HepG2 (cell line): ENCODE data around the gene TMEM9. TPM values are rescaled to one million over a fixed set of nuclear protein-coding genes. Genes with fewer than 3 reads are reported as not detected.

Experiments
- ATAC-seq: fragments of 200-7000 bp; cut with Tn5 transposase; 3 replicates; pipeline ENCODE4 v1.9.1; 2020; ENCODE audit warnings: mild to moderate bottlenecking, moderate library complexity
- BruUV-seq: library from RNA; stranded (reverse); fragments of 400-500 nt; replicated peaks from 2 replicates; lab custom pipeline; 2021; lab: Mats Ljungman, UMichigan
- CTCF ChIA-PET: fragments of 300-600 bp; formaldehyde crosslinking; extraction: SDS; loops from one replicate; lab custom pipeline; 2021; ENCODE audit warnings: low total read pairs, inconsistent platforms, low intra/inter-chr PET ratio; lab: Yijun Ruan, JAX
- POLR2A ChIA-PET: fragments of 350-600 bp; sonication (Branson Sonifier 250); formaldehyde crosslinking; loops from one replicate; lab custom pipeline; 2020; ENCODE audit warnings: antibody characterized with exemption, inconsistent platforms; lab: Yijun Ruan, JAX
- DNase-seq: peaks from one replicate; pipeline ENCODE4 v3.0.0-alpha.2; 2015; ENCODE audit warnings: low spot score
- FAIRE-seq: peaks from 3 replicates; lab custom pipeline; 2011; peaks lifted over from hg19 to GRCh38; lab: Jason Lieb, UNC
- H2AFZ ChIP-seq: one replicate; pipeline ENCODE4 v1.6.1; 2011; ENCODE audit warnings: low read length, inconsistent platforms
- H3K27ac ChIP-seq: fragments of 300-600 bp; 3 replicates; pipeline ENCODE4 v1.8.0; 2011; ENCODE audit warnings: mixed run types, mild to moderate bottlenecking, mixed read lengths, low read length, inconsistent platforms; ENCODE audit not compliant: insufficient read depth; ENCODE audit errors: extremely low read length
- H3K27me3 ChIP-seq, 2 experiments: fragments of 200-600 bp in 1 of 2; 2 replicates in 1 of 2; 3 replicates in 1 of 2; pipeline versions ENCODE4 v1.6.0 to v1.8.0; 2011; ENCODE audit warnings: low read length in 2 of 2, mild to moderate bottlenecking in 2 of 2, moderate library complexity in 2 of 2, inconsistent platforms in 1 of 2; ENCODE audit not compliant: insufficient read depth in 2 of 2, control insufficient read depth in 1 of 2
- H3K36me3 ChIP-seq, 2 experiments: fragments of 200-600 bp in 1 of 2; replicated peaks in 1 of 2; 2 replicates in 1 of 2; 3 replicates in 1 of 2; pipeline versions ENCODE4 v1.5.1 to v1.8.0; 2011; ENCODE audit warnings: low read length in 2 of 2, inconsistent platforms in 1 of 2; ENCODE audit not compliant: insufficient read depth in 2 of 2, control insufficient read depth in 1 of 2
- H3K4me1 ChIP-seq: 2 replicates; pipeline ENCODE4 v1.5.1; 2012; ENCODE audit warnings: low read length, inconsistent platforms; ENCODE audit not compliant: insufficient read depth
- H3K4me2 ChIP-seq: 2 replicates; pipeline ENCODE4 v1.6.0; 2011; ENCODE audit warnings: low read depth, low read length, inconsistent platforms
- H3K4me3 ChIP-seq, 3 experiments: fragments of 200-600 bp in 1 of 3; sonication (generic), shearing (Covaris generic) in 1 of 3; replicated peaks in 1 of 3; 2 replicates each; pipeline ENCODE4 v1.5.1; 2011 to 2016; ENCODE audit warnings: low read length in 3 of 3, inconsistent platforms in 2 of 3, low read depth in 2 of 3, mild to moderate bottlenecking in 2 of 3, control low read depth in 1 of 3, mixed read lengths in 1 of 3; ENCODE audit not compliant: insufficient read depth in 1 of 3
- H3K79me2 ChIP-seq: one replicate; pipeline ENCODE4 v1.6.1; 2011; ENCODE audit warnings: low read length, inconsistent platforms; ENCODE audit not compliant: insufficient read depth
- H3K9ac ChIP-seq: 2 replicates; pipeline ENCODE4 v1.6.0; 2011; ENCODE audit warnings: mild to moderate bottlenecking, low read depth, low read length, inconsistent platforms; ENCODE audit not compliant: insufficient read depth
- H3K9me3 ChIP-seq: 2 replicates; pipeline ENCODE4 v1.5.1; 2012; ENCODE audit warnings: mild to moderate bottlenecking, low read length
- H4K20me1 ChIP-seq: 2 replicates; pipeline ENCODE4 v1.6.0; 2011; ENCODE audit warnings: inconsistent platforms, mild to moderate bottlenecking, low read length, moderate library complexity; ENCODE audit not compliant: insufficient read depth
- CHCHD3 ChIP-seq: sonication (generic); formaldehyde crosslinking; IDR thresholded peaks from 2 replicates; pipeline ENCODE4 v1.8.0; 2022; ENCODE audit warnings: mild to moderate bottlenecking, missing genetic modification reagents, moderate library complexity
- FUBP1 ChIP-seq: sonication (generic); formaldehyde crosslinking; IDR thresholded peaks from 2 replicates; pipeline ENCODE4 v1.5.1; 2020; ENCODE audit warnings: missing genetic modification reagents, mild to moderate bottlenecking, borderline replicate concordance
- GFI1 ChIP-seq: sonication (generic); formaldehyde crosslinking; IDR thresholded peaks from 2 replicates; pipeline ENCODE4 v1.5.0; 2020; ENCODE audit warnings: missing genetic modification reagents, mild to moderate bottlenecking, borderline replicate concordance
- ISX ChIP-seq: sonication (generic); formaldehyde crosslinking; conservative IDR thresholded peaks from 2 replicates; pipeline ENCODE4 v1.5.0; 2020; ENCODE audit warnings: missing genetic modification reagents
- LRRFIP1 ChIP-seq: sonication (generic); formaldehyde crosslinking; conservative IDR thresholded peaks from 2 replicates; pipeline ENCODE4 v1.4.0; 2020; ENCODE audit warnings: missing genetic modification reagents
- MAF1 ChIP-seq: sonication (generic); formaldehyde crosslinking; IDR thresholded peaks from 2 replicates; pipeline ENCODE4 v1.5.0; 2020; ENCODE audit warnings: missing genetic modification reagents, borderline replicate concordance
- NFYC ChIP-seq: IDR thresholded peaks from 2 replicates; pipeline ENCODE4 v1.6.1; 2016; ENCODE audit warnings: missing genetic modification reagents, missing compliant biosample characterization
- PRDM4 ChIP-seq: sonication (generic); formaldehyde crosslinking; IDR thresholded peaks from 2 replicates; pipeline ENCODE4 v1.9.0; 2021; ENCODE audit warnings: missing genetic modification reagents, borderline replicate concordance
- RXRA ChIP-seq: sonication (generic); formaldehyde crosslinking; IDR thresholded peaks from 2 replicates; pipeline ENCODE4 v1.5.1; 2020; ENCODE audit warnings: missing genetic modification reagents
- STAG1 ChIP-seq: sonication (generic); formaldehyde crosslinking; IDR thresholded peaks from 2 replicates; pipeline ENCODE4 v1.4.0; 2020; ENCODE audit warnings: missing genetic modification reagents
- TEAD2 ChIP-seq: sonication (generic); formaldehyde crosslinking; IDR thresholded peaks from 2 replicates; pipeline ENCODE4 v1.9.0; 2021; ENCODE audit warnings: missing genetic modification reagents
- THRA ChIP-seq: sonication (generic); formaldehyde crosslinking; IDR thresholded peaks from 2 replicates; pipeline ENCODE4 v1.4.0; 2020; ENCODE audit warnings: missing genetic modification reagents, borderline replicate concordance
- ZBTB7B ChIP-seq: sonication (generic); formaldehyde crosslinking; IDR thresholded peaks from 2 replicates; pipeline ENCODE4 v1.4.0; 2020; ENCODE audit warnings: missing genetic modification reagents
- ZNF234 ChIP-seq: sonication (generic); formaldehyde crosslinking; conservative IDR thresholded peaks from 2 replicates; pipeline ENCODE4 v1.5.1; 2020; ENCODE audit warnings: mild to moderate bottlenecking, missing genetic modification reagents
- ZNF282 ChIP-seq: fragments of 450-650 bp; IDR thresholded peaks from 2 replicates; pipeline ENCODE4 v1.6.1; 2018; ENCODE audit not compliant: partially characterized antibody
- ZNF354B ChIP-seq: sonication (generic); formaldehyde crosslinking; IDR thresholded peaks from 2 replicates; pipeline ENCODE4 v1.8.0; 2022; ENCODE audit warnings: mild to moderate bottlenecking, missing genetic modification reagents
- ZNF44 ChIP-seq: sonication (generic); formaldehyde crosslinking; IDR thresholded peaks from 2 replicates; pipeline ENCODE4 v1.5.1; 2020; ENCODE audit warnings: mild to moderate bottlenecking, missing genetic modification reagents
- ZNF775 ChIP-seq: sonication (generic); formaldehyde crosslinking; IDR thresholded peaks from 2 replicates; pipeline ENCODE4 v1.4.0; 2020; ENCODE audit warnings: missing genetic modification reagents, mild to moderate bottlenecking, moderate library complexity, borderline replicate concordance
- ZNF792 ChIP-seq: IDR thresholded peaks from 2 replicates; pipeline ENCODE4 v1.6.1; 2016
- WGBS: methylation state at CpG from one replicate; pipeline ENCODE4 v1.1.6; 2017; ENCODE audit warnings: low lambda C conversion rate; 5-methylcytosine and 5-hydroxymethylcytosine counted together
- in situ Hi-C: cut with HindIII; loops from 2 replicates; pipeline ENCODE4 v1.10.0; 2017; ENCODE audit warnings: low pct_unique_long_range_greater_than_20kb; ENCODE audit not compliant: extremely low pct_ligation_motif_present
- intact Hi-C: fragments of 100-400 bp; cut with micrococcal nuclease; formaldehyde crosslinking; loops from one replicate; pipeline ENCODE4 v1.10.0; 2022; ENCODE audit not compliant: unreplicated experiment
- polyA plus RNA-seq, 8 experiments: library from polyadenylated mRNA; depleted of rRNA in 3 of 8; stranded (reverse) in 7 of 8; unstranded in 1 of 8; fragments of >200 nt; fragmentation: Illumina TruSeq in 4 of 8; extraction: Trizol in 4 of 8; gene quantifications; 2 replicates each; pipeline versions ENCODE4 v1.2.1 to v1.2.3, GENCODE V29; 2011 to 2016; ENCODE audit warnings: low read depth in 4 of 8, missing spikeins in 1 of 8, mixed read lengths in 1 of 8; ENCODE audit not compliant: insufficient read depth in 1 of 8
- total RNA-seq, 5 experiments: library from RNA; depleted of rRNA; stranded (reverse); fragments of >200 nt; fragmentation: Illumina TruSeq; extraction: Trizol; gene quantifications; 2 replicates each; pipeline ENCODE4 v1.2.3, GENCODE V29; 2016; ENCODE audit warnings: low read depth in 1 of 5

The TMEM9 gene
- total and polyA plus RNA-seq, 2 of the 13 experiments (the other 11 are each of a cell fraction or from before 2014, with no cell fraction given) = 60.9 to 102 TPM

- intact Hi-C loops = no loop called here
- peaks cover 6 to 56% of the 10 kb centered on the region in 2 experiments; a peak in 4 of 5 replicates for H3K27me3 ChIP-seq
- H3K9ac ChIP-seq = no peak overlapping the region
- H3K4me1 ChIP-seq = peaks cover 8% of the 10 kb centered on the region
- H3K9me3 ChIP-seq = no peaks in the 10 kb centered on the region
- CTCF ChIA-PET = no interaction called here
- no peaks in the 10 kb centered on the region for H4K20me1 ChIP-seq
- no peak for FAIRE-seq
- no peak for DNase-seq
- no peak overlapping the region for H2AFZ ChIP-seq
- in situ Hi-C loops = no loop called here
- no peak overlapping the region for H3K4me2 ChIP-seq
- no peaks in the 10 kb centered on the region for H3K36me3 ChIP-seq
- H3K4me3 ChIP-seq = no peak overlapping the region
- no TSS peak for BruUV-seq
- H3K79me2 ChIP-seq = no peaks in the 10 kb centered on the region
- TF ChIP-seq PRDM4 (no peak), THRA (CRISPR knock-in tag) (no peak), CHCHD3 (no peak), ZNF44 (CRISPR knock-in tag) (no peak), FUBP1 (CRISPR knock-in tag) (no peak), TEAD2 (CRISPR knock-in tag) (no peak), ISX (CRISPR knock-in tag) (no peak), MAF1 (CRISPR knock-in tag) (no peak), STAG1 (CRISPR knock-in tag) (no peak), NFYC (CRISPR knock-in tag) (no peak), RXRA (CRISPR knock-in tag) (no peak), ZNF354B (no peak), ZNF282 (no peak), LRRFIP1 (CRISPR knock-in tag) (no peak), ZNF775 (CRISPR knock-in tag) (no peak), ZNF234 (CRISPR knock-in tag) (no peak), ZBTB7B (no peak), ZNF792 (no peak), GFI1 (CRISPR knock-in tag) (no peak)
- TF ChIP-seq, all 625 proteins: peak for 0
- 40% methylated on average over 3 of the region's 3 CpGs for WGBS
- POLR2A ChIA-PET = no interaction called here
- no peak for ATAC-seq
- H3K27ac ChIP-seq = no peak overlapping the region
Measured at GRCh38 chr1:201186192-201186591, 31.9 kb upstream of the TMEM9 start.
